ENCODE data around the gene MCFD2.

The MCFD2 gene

DNA sequence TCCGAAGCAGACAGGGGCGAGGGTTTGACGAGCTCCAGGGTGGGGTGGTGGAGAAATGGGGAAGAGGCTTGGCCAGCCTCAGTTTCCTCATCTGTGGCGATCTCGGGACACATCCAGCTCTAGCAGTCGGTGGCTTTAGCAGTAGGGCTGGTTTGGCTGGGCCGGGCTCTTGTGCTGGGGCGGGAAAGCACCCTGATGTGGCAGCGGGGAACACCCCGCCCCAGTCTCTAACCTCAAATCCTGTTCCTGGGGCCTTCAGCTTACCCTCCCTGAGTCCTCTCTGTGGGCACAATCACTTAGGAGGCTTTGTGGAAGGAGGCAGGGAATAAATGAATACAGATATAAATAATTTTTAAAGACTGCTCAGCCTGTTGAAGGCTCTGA, 26.5 kb upstream of the MCFD2 start:
- TF ChIP-seq, protein P1, sequence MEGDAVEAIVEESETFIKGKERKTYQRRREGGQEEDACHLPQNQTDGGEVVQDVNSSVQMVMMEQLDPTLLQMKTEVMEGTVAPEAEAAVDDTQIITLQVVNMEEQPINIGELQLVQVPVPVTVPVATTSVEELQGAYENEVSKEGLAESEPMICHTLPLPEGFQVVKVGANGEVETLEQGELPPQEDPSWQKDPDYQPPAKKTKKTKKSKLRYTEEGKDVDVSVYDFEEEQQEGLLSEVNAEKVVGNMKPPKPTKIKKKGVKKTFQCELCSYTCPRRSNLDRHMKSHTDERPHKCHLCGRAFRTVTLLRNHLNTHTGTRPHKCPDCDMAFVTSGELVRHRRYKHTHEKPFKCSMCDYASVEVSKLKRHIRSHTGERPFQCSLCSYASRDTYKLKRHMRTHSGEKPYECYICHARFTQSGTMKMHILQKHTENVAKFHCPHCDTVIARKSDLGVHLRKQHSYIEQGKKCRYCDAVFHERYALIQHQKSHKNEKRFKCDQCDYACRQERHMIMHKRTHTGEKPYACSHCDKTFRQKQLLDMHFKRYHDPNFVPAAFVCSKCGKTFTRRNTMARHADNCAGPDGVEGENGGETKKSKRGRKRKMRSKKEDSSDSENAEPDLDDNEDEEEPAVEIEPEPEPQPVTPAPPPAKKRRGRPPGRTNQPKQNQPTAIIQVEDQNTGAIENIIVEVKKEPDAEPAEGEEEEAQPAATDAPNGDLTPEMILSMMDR (IDR thresholded peaks at IDR 0.05), result no peak
- Histone ChIP-seq H3K27me3 (ENCODE audit: control insufficient read depth, insufficient read depth, low read length) (no peaks in the 10 kb centered on the region), H3K27ac (peak overlapping the region; percentile 82), H3K4me3 (ENCODE audit: low read depth, low read length) (peak overlapping the region; percentile 72), H3K9me3 (ENCODE audit: control insufficient read depth, low read length) (no peaks in the 10 kb centered on the region), H3K79me2 (peaks cover 31% of the 10 kb centered on the region), H2AFZ (peak overlapping the region; percentile 79), H3K36me3 (ENCODE audit: control insufficient read depth, insufficient read depth, low read length) (no peaks in the 10 kb centered on the region), H3K9ac (peak overlapping the region; percentile 25), H3K4me2 (ENCODE audit: low read length) (peak overlapping the region; percentile 92), H3K4me1 (peaks cover 7% of the 10 kb centered on the region)

DNA sequence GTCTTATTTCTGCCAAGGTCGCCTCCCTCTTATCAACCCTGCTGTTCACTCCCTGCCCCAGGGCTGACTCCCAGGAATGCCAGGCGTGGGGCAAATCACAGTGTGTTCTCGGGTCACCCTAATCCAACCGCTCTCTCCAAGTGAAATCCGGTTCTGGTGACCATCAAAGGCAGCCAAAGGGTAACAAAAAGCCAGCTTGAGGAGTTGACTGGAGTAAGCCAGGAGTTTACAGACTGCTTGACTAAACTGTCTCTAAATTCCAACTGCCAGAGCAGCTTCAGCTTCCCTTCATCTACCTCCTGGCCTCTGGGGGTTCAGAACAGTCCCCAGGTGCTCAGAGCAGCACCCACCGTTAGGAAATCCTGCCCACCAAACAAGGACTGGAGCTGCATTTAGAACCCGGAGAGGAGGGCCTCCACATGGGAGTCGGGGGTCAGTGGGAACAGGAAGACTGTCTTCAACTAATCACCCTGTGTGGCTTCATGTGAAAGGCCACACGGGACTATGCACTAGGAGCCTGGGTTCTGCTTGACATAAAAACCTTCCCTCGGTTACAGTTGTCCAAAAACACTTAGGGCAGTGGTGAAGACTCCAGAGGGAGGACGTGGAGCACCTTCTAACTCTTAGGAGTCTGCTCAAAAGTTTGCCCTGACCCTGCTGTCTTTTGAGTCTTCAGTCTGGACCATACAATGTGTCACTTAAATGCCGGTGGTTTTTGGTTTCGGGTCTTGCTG, 24.2 kb upstream of the MCFD2 start:
- Histone ChIP-seq H3K36me3 (ENCODE audit: control insufficient read depth, insufficient read depth, low read length) (no peaks in the 10 kb centered on the region), H3K27ac (peak overlapping the region; percentile 77), H3K9me3 (ENCODE audit: control insufficient read depth, low read length) (no peaks in the 10 kb centered on the region), H2AFZ (peak overlapping the region; percentile 96), H3K27me3 (ENCODE audit: control insufficient read depth, insufficient read depth, low read length) (no peaks in the 10 kb centered on the region), H3K9ac (no peak overlapping the region), H3K79me2 (peaks cover 17% of the 10 kb centered on the region), H3K4me3 (ENCODE audit: low read depth, low read length) (no peak overlapping the region), H3K4me1 (peaks cover 7% of the 10 kb centered on the region), H3K4me2 (ENCODE audit: low read length) (no peak overlapping the region)
- TF ChIP-seq, protein P1 (IDR thresholded peaks at IDR 0.05), result no peak

- peak overlapping the region; percentile 25 for H2AFZ ChIP-seq
Measured at GRCh38 chr2:46937471-46937901, 21.9 kb upstream of the MCFD2 start.

DNA sequence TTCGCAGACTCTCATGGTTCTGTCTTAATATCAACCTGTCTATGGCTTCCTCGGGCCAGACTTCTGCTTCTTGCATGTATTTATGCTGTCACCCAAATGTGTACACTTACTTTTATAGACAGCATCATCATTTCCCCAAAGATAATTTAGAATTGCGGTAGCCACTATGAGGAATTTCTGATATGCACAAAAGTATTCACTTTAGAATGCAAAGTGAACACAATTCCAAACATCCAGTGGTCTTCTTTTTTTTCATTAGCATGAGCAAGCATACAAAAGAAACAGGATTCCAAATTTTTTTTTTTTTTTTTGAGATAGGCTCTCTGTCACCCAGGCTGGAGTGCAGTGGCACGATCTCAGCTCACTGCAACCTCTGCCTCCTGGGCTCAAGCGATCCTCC, 21.0 kb upstream of the MCFD2 start:
- no peak overlapping the region for H3K9ac ChIP-seq
- H2AFZ ChIP-seq, result no peak overlapping the region
- H3K4me1 ChIP-seq, result peaks cover 7% of the 10 kb centered on the region
- H3K27me3 ChIP-seq (ENCODE audit: control insufficient read depth, insufficient read depth, low read length), result no peaks in the 10 kb centered on the region
- TF ChIP-seq, protein P1 (IDR thresholded peaks at IDR 0.05), result no peak
- no peaks in the 10 kb centered on the region for H3K79me2 ChIP-seq
- no peak overlapping the region for H3K4me2 ChIP-seq (ENCODE audit: low read length)
- no peak overlapping the region for H3K4me3 ChIP-seq (ENCODE audit: low read depth, low read length)
- H3K36me3 ChIP-seq (ENCODE audit: control insufficient read depth, insufficient read depth, low read length), result no peaks in the 10 kb centered on the region
- no peaks in the 10 kb centered on the region for H3K9me3 ChIP-seq (ENCODE audit: control insufficient read depth, low read length)
- no peak overlapping the region for H3K27ac ChIP-seq

More at GRCh38 chr2:46937471-46937901, 21.9 kb upstream of the MCFD2 start:
- H3K36me3 ChIP-seq (ENCODE audit: control insufficient read depth, insufficient read depth, low read length), result no peaks in the 10 kb centered on the region
- no peaks in the 10 kb centered on the region for H3K27me3 ChIP-seq (ENCODE audit: control insufficient read depth, insufficient read depth, low read length)
- TF ChIP-seq, protein P1 (IDR thresholded peaks at IDR 0.05), result peak; percentile 35
- H3K4me2 ChIP-seq (ENCODE audit: low read length), result no peak overlapping the region
- no peak overlapping the region for H3K9ac ChIP-seq
- no peak overlapping the region for H3K4me3 ChIP-seq (ENCODE audit: low read depth, low read length)
- no peak overlapping the region for H3K27ac ChIP-seq
- peaks cover 9% of the 10 kb centered on the region for H3K79me2 ChIP-seq
- H3K4me1 ChIP-seq, result peaks cover 7% of the 10 kb centered on the region
- no peaks in the 10 kb centered on the region for H3K9me3 ChIP-seq (ENCODE audit: control insufficient read depth, low read length)

DNA sequence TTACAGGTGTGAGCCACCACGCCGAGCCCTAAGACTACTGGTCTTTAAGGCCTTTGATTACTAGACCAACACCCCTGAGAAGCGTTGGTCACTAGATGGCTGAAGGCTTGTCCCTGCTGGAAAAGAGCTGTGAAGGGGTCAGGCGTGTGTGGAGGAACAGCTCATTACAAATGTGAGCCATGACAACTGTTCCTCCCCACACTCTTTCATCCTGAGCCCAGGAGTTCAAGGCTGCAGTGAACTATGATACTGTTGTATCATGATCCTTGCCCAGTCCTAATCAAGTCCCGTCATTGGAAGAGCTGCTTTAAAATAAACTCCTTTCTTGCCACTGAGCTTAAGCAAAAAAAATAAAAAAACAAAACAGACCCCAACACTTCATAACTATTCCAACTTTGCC, 19.5 kb upstream of the MCFD2 start:
- H3K36me3 ChIP-seq (ENCODE audit: control insufficient read depth, insufficient read depth, low read length), result no peaks in the 10 kb centered on the region
- no peak overlapping the region for H3K4me3 ChIP-seq (ENCODE audit: low read depth, low read length)
- H3K9me3 ChIP-seq (ENCODE audit: control insufficient read depth, low read length), result no peaks in the 10 kb centered on the region
- no peak overlapping the region for H2AFZ ChIP-seq
- TF ChIP-seq, protein P1 (IDR thresholded peaks at IDR 0.05), result no peak
- no peak overlapping the region for H3K4me2 ChIP-seq (ENCODE audit: low read length)
- no peak overlapping the region for H3K9ac ChIP-seq
- no peaks in the 10 kb centered on the region for H3K27me3 ChIP-seq (ENCODE audit: control insufficient read depth, insufficient read depth, low read length)
- no peak overlapping the region for H3K27ac ChIP-seq
- H3K4me1 ChIP-seq, result peaks cover 4% of the 10 kb centered on the region
- H3K79me2 ChIP-seq, result no peaks in the 10 kb centered on the region

Measured in parathyroid adenoma (tissue), 2 donors.